GM12872 (cell line): ENCODE data around the gene KHDRBS2.

Experiments used
- CTCF ChIP-seq: IDR thresholded peaks from 3 replicates; pipeline ENCODE4 v1.5.1; 2011; ENCODE audit warnings: low read depth, mild to moderate bottlenecking, low read length, moderate library complexity; ENCODE audit not compliant: insufficient read depth

KHDRBS2 gene

GRCh38 chr6:62075869-62076268, 210.2 kb downstream of the KHDRBS2 start:
- no peak for TF ChIP-seq CTCF

- TF ChIP-seq CTCF: no peak
These were observed 226.1 kb downstream of the KHDRBS2 start for GRCh38 chr6:62059901-62060300.

GRCh38 chr6:62057300-62057699, 228.7 kb downstream of the KHDRBS2 start:
- TF ChIP-seq CTCF: no peak

- no peak for TF ChIP-seq CTCF
These were observed 240.5 kb downstream of the KHDRBS2 start for GRCh38 chr6:62045502-62045901.

GRCh38 chr6:62043084-62043483, 242.9 kb downstream of the KHDRBS2 start:
- no peak for TF ChIP-seq CTCF

GRCh38 chr6:62042429-62042828, 243.6 kb downstream of the KHDRBS2 start:
- no peak for TF ChIP-seq CTCF

- TF ChIP-seq CTCF: no peak
These were observed 246.4 kb downstream of the KHDRBS2 start for GRCh38 chr6:62039605-62040004.

- no peak for TF ChIP-seq CTCF
These were observed 248.6 kb downstream of the KHDRBS2 start for GRCh38 chr6:62037445-62037844.
